ENCODE measurements around the gene GZMA.
"Not testable (repeated sequence)": the region's sequence is repeated elsewhere in the genome, so short reads cannot be mapped to it uniquely, and the experiment has no call there.

DNA sequence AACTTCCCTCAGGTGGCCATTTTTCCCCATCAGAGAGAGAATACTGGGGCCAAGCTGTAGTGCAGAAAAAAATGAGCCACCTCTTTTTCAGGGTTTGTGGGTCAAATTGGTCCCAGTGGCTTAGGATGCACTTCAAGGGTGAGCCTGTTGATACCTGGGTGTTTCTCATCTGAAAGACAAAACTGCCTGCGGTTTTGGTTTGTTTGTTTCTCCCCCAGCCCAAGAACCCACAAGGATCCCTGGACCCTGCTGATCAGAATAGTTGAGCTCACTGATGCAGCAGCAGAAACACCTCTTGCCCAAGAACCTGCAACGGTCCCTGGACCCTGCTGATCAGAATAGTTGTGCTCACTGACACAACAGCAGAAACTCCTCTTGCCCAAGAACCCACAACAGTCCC is 13.1 kb upstream of the GZMA start:
- not testable (repeated sequence) for TF ChIP-seq POLR2A (IDR thresholded peaks at IDR 0.05)
- TF ChIP-seq, protein P1, sequence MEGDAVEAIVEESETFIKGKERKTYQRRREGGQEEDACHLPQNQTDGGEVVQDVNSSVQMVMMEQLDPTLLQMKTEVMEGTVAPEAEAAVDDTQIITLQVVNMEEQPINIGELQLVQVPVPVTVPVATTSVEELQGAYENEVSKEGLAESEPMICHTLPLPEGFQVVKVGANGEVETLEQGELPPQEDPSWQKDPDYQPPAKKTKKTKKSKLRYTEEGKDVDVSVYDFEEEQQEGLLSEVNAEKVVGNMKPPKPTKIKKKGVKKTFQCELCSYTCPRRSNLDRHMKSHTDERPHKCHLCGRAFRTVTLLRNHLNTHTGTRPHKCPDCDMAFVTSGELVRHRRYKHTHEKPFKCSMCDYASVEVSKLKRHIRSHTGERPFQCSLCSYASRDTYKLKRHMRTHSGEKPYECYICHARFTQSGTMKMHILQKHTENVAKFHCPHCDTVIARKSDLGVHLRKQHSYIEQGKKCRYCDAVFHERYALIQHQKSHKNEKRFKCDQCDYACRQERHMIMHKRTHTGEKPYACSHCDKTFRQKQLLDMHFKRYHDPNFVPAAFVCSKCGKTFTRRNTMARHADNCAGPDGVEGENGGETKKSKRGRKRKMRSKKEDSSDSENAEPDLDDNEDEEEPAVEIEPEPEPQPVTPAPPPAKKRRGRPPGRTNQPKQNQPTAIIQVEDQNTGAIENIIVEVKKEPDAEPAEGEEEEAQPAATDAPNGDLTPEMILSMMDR (IDR thresholded peaks at IDR 0.05), result not testable (repeated sequence)
